Activated CD4-positive, alpha-beta T cell treated with anti-CD3 and anti-CD28 coated beads, Interleukin-2, amount 50 U/mL, for 48 hours (primary cell): Measurements from ENCODE around the gene GOLGA6L24.
"Not testable (repeated sequence)": the region's sequence is repeated elsewhere in the genome, so short reads cannot be mapped to it uniquely, and the experiment has no call there.

ENCODE experiments used
- DNase-seq, 2 experiments: peaks; one replicate each; pipeline ENCODE4 v3.0.0-alpha.2; 2020

GOLGA6L24 gene

DNA sequence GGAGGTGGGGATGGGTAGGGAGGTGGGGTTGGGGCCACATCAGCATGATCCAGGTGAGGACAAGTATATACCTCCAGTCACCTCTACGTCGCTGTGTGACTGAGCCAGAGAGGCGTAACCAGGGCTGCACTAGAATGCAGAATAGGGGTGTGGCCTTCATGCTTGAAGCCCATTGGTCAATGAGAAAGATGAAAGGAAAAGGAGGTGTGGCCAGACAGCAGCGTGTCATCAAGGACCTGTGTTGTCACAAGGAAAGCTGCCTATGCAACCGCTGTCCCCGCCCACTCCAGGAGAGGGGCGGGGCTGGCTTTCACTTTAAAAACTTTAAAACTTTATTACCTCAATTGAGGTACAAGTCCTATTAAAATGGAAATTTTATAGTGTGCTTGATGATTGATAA, at the start of gene GOLGA6L24:
GOLGA6L24 (minus strand) TSS at position 101 of the 400 bp plus-strand sequence; CDS start at position 40, 61 bp downstream.
- not testable (repeated sequence) for DNase-seq

DNA sequence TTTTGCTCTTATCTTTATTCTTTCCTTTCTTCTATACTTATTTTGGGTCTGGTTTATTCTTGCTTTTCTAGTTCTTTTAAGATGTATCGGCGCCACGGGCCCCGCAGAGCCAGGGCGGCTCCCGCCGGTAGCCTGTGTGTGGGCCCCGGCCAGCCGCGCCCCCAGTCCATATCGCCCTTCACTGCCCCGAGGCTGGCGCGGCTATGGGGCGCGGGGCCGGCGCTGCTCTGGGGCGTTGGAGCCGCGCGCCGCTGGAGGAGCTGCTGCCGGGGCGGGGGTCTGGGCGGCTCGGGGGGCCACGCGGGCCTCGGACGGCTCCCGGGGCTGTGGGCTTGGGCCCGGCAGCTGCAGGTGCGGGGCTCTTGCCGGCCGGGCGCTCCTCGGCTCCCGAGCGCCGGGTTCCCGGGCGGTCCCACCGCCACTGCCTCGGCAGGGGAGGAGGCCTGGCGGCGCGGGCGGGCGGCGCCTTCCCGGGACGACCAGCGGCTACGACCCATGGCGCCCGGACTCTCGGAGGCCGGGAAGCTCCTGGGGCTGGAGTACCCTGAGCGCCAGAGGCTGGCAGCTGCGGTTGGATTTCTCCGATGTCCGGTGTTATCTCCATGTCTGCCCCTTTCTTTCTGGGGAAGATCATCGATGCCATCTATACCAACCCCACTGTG, 45.0 kb upstream of the GOLGA6L24 start:
- not testable (repeated sequence) for DNase-seq

DNA sequence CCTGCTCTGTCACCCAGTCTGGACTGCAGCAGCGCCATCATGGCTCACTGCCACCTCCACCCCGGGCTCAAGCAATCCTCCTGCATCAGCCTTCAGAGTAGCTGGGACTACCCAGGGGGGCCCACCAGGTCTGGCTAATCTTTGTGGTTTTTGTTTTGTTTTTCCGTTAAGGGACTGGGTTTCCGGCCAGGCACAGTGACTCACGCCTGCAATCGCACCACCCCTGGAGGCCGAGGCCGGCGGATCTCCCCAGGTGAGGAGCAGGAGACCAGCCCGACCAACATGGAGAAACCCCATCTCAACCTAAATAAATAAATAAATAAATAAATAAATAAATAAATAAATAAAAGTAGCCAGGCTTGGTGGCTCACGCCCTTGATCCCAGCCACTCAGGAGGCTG, 38.1 kb upstream of the GOLGA6L24 start:
- DNase-seq: not testable (repeated sequence)

DNA sequence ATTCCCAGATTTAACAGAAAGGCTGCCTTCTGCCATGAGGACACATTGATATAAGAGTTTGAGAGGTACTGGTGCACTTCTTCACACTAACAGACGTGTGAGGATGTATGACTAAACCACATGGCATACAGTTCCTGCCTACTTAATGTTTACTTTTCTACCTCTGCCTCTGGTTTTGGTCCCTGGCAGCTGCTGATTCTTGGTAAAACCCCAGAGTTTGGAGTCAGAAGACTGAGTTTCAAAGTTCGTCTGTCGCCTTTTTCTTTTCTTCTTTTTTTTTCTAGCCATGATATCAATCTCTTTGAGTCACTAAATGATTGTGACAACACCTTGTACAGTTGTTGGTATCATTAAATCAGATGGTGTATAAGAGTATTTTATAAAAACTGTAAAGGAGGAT, 22.2 kb upstream of the GOLGA6L24 start:
- not testable (repeated sequence) for DNase-seq

DNA sequence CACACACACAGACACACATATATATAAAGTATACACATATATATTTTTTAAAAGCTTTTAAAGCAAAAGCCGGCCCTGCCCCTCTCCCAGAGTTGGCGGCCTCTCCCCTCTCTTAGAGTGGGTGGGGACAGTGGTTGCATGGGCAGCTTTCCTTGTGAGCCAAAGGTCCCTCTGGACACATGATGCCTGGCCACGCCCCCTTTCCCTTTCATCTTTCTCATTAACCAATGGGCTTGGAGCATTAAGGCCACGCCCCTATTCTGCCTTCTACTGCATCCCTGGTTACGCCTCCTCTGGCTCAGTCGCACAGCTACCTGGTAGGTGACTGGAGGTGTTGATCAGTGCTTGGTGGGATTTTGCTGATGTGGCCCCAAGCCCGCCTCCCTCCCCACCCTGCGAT, 20.5 kb upstream of the GOLGA6L24 start, which contains the start of gene GOLGA8F:
GOLGA8F (plus strand) TSS at position 301 of the 400 bp plus-strand sequence; CDS start at position 399, 98 bp downstream.
- not testable (repeated sequence) for DNase-seq

DNA sequence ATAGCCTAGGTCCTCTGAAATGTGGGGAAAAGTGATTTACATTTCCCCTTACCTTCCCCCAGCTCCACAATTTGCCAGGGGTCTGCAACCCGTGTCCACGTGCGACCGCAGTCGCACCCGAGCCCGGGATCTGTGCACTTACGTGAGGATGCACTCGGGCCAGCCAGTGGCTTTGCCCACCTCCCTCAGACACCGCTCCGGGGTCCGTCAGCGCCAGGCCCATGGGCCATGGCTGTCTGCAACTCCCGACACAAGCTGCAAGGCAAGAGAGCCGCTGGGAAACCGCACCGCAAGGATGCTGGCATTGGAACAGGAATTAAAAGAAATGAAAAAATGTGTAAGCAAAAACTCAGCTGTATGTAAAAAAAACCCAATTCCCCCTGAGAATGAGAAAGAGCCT, 7.6 kb upstream of the GOLGA6L24 start:
- not testable (repeated sequence) for DNase-seq

- DNase-seq: not testable (repeated sequence)
Measured at GRCh38 chr15:28322129-28322588, 35.7 kb downstream of the GOLGA6L24 start, which contains the start of gene HERC2. HERC2 (minus strand) TSS chr15:28322179; CDS start chr15:28321433, 746 bp downstream.

DNA sequence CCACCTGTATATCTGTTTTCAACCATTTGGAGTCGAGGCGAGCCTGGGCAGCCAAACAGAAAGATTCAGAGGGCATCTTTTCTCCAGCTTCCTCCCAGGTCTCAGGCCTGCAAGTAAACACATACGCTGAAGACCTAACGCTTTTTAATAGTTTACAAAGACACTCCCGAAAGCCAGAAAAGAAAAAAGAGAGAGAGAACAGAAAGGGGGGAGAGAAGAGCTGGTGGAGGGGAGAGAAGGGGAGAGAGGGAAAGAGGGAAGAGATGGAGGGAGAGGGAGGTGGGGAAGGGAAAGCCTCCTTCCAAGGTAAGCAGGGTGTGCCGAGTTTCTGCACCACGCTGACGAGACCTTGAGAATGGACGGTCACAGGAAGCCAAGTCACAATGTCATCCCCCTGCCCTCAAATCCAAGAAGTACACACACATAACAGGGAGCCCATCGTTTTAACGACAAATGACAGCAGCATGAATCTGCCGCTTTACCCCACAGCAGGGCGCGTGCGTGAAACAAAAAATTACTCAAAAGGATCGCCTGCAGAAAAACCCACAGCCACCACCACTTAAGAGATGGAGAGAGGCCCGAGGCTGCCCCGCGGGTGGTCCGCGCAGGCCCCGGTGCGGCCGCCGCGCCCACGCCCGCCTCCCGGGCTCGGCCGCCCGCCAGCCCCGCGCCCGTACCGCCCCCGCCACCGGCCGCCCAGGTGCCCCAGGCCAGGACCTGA, 36.4 kb downstream of the GOLGA6L24 start:
- peak; percentile 10 to 16 for DNase-seq

- not testable (repeated sequence) for DNase-seq
Measured at GRCh38 chr15:28319725-28320124, 38.2 kb downstream of the GOLGA6L24 start.

DNA sequence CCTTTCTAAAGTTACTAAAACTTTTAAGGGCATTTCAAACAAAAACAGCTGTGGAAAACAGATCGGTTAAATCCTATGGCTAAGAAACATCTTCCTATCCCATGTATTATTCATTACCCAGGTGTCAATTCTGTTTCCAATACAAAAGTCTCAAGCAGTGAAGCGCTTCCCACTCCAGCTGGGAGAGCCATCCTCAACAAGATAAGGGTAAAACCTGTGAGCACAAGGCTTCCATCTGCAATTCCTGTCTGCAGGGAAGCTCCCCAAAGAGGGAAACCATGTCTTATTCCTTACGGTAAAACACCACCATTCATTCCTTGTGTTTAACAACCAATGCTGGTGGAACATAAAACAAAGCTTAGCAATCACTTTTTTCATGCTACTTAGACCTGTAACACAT, 39.1 kb downstream of the GOLGA6L24 start:
- not testable (repeated sequence) for DNase-seq

GRCh38 chr15:28318122-28318521, 39.8 kb downstream of the GOLGA6L24 start:
- not testable (repeated sequence) for DNase-seq

- DNase-seq: not testable (repeated sequence)
Measured at GRCh38 chr15:28316958-28317357, 40.9 kb downstream of the GOLGA6L24 start.

DNA sequence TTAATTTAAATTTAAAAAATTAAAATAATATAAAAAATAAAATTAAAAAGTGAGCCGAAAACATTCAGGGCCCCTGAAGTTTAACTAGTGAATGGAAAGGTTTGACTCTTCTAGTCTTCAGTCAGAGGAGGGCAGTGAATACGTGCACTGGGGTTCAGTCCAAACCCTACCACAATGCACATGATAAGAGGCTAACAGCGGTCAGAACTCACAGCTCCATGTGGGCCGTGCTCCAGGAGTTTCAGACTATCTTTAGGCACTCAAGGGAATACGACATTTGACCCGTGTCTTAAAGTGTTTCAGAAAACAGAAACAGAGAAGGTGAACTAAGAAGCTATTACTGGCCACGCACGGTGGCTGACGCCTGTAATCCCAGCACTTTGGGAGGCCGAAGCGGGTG, 47.4 kb downstream of the GOLGA6L24 start:
- not testable (repeated sequence) for DNase-seq

DNA sequence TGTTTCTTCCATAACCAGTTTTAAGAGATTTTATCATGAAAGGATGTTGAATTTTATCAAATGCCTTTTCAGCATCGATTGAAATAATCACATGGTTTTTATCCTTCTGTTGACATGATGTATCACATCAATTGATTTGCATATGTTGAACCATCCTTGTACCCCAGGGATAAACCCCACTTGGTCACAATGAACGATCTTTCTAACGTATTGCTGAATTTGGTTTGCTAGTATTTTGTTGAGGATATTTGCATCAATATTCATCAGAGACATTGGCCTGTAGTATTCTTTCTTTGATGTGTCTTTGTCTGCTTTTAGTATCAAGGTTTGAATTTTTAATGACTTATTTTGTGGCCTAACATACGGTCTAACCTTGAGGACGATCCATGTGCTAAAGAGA, 49.2 kb downstream of the GOLGA6L24 start:
- not testable (repeated sequence) for DNase-seq
